ENCODE results near the gene IMMP2L. TPM values are rescaled to one million over a fixed set of nuclear protein-coding genes. Genes with fewer than 3 reads are reported as not detected.

The IMMP2L gene
- total RNA-seq, 1 donor from 2014 or later = 11.1 TPM

- no peak for DNase-seq (ENCODE audit: extremely low read depth, low read depth, low spot score)
Measured at GRCh38 chr7:111129435-111129834, 432.9 kb downstream of the IMMP2L start.

GRCh38 chr7:111126987-111127386, 435.3 kb downstream of the IMMP2L start:
- DNase-seq (ENCODE audit: extremely low read depth, low read depth, low spot score) = no peak

- no peak for DNase-seq (ENCODE audit: extremely low read depth, low read depth, low spot score)
Measured at GRCh38 chr7:111115966-111116365, 446.3 kb downstream of the IMMP2L start.

- no peak for DNase-seq (ENCODE audit: extremely low read depth, low read depth, low spot score)
Measured at GRCh38 chr7:111113263-111114017, 448.9 kb downstream of the IMMP2L start.

- no peak for DNase-seq (ENCODE audit: extremely low read depth, low read depth, low spot score)
Measured at GRCh38 chr7:111112439-111112838, 449.9 kb downstream of the IMMP2L start.

- no peak for DNase-seq (ENCODE audit: extremely low read depth, low read depth, low spot score)
Measured at GRCh38 chr7:111108496-111108895, 453.8 kb downstream of the IMMP2L start.

GRCh38 chr7:111108000-111108399, 454.3 kb downstream of the IMMP2L start:
- DNase-seq (ENCODE audit: extremely low read depth, low read depth, low spot score) = no peak

GRCh38 chr7:111107579-111107978, 454.7 kb downstream of the IMMP2L start:
- DNase-seq (ENCODE audit: extremely low read depth, low read depth, low spot score) = no peak

GRCh38 chr7:111105269-111105668, 457.0 kb downstream of the IMMP2L start:
- no peak for DNase-seq (ENCODE audit: extremely low read depth, low read depth, low spot score)

- DNase-seq (ENCODE audit: extremely low read depth, low read depth, low spot score) = no peak
Measured at GRCh38 chr7:111104710-111105109, 457.6 kb downstream of the IMMP2L start.

GRCh38 chr7:111103678-111104274, 458.5 kb downstream of the IMMP2L start:
- no peak for DNase-seq (ENCODE audit: extremely low read depth, low read depth, low spot score)

- DNase-seq (ENCODE audit: extremely low read depth, low read depth, low spot score) = no peak
Measured at GRCh38 chr7:111103136-111103535, 459.2 kb downstream of the IMMP2L start.

- DNase-seq (ENCODE audit: extremely low read depth, low read depth, low spot score) = no peak
Measured at GRCh38 chr7:111101856-111102646, 460.2 kb downstream of the IMMP2L start.

- no peak for DNase-seq (ENCODE audit: extremely low read depth, low read depth, low spot score)
Measured at GRCh38 chr7:111098926-111099250, 463.4 kb downstream of the IMMP2L start.

- no peak for DNase-seq (ENCODE audit: extremely low read depth, low read depth, low spot score)
Measured at GRCh38 chr7:111098011-111098925, 464.0 kb downstream of the IMMP2L start.

- DNase-seq (ENCODE audit: extremely low read depth, low read depth, low spot score) = no peak
Measured at GRCh38 chr7:111096997-111097396, 465.3 kb downstream of the IMMP2L start.

GRCh38 chr7:111094419-111094818, 467.9 kb downstream of the IMMP2L start:
- DNase-seq (ENCODE audit: extremely low read depth, low read depth, low spot score) = no peak

- no peak for DNase-seq (ENCODE audit: extremely low read depth, low read depth, low spot score)
Measured at GRCh38 chr7:111093496-111093895, 468.8 kb downstream of the IMMP2L start.

- DNase-seq (ENCODE audit: extremely low read depth, low read depth, low spot score) = no peak
Measured at GRCh38 chr7:111092406-111093236, 469.7 kb downstream of the IMMP2L start.
